ENCODE measurements around the gene AQP9.

AQP9 gene

GRCh38 chr15:58159827-58160386 is 21.7 kb downstream of the AQP9 start:
- H3K4me3 ChIP-seq (replicated peaks; ENCODE audit: low read depth, low read length): no peak overlapping the region
- DNase-seq (ENCODE audit: extremely low read depth, low read depth): no peak
- TF ChIP-seq CTCF (IDR thresholded peaks at IDR 0.05; ENCODE audit: low read depth, low read length, missing control alignments): no peak

- H3K4me3 ChIP-seq (replicated peaks; ENCODE audit: low read depth, low read length): no peak overlapping the region
- DNase-seq (ENCODE audit: extremely low read depth, low read depth): no peak
- TF ChIP-seq CTCF (IDR thresholded peaks at IDR 0.05; ENCODE audit: low read depth, low read length, missing control alignments): no peak
Measured at GRCh38 chr15:58161436-58161930, 23.3 kb downstream of the AQP9 start.

GRCh38 chr15:58163985-58164384 is 25.8 kb downstream of the AQP9 start:
- no peak for TF ChIP-seq CTCF (IDR thresholded peaks at IDR 0.05; ENCODE audit: low read depth, low read length, missing control alignments)
- no peak for DNase-seq (ENCODE audit: extremely low read depth, low read depth)
- no peak overlapping the region for H3K4me3 ChIP-seq (replicated peaks; ENCODE audit: low read depth, low read length)

GRCh38 chr15:58164926-58165325 is 26.7 kb downstream of the AQP9 start:
- no peak for TF ChIP-seq CTCF (IDR thresholded peaks at IDR 0.05; ENCODE audit: low read depth, low read length, missing control alignments)
- DNase-seq (ENCODE audit: extremely low read depth, low read depth): no peak
- no peak overlapping the region for H3K4me3 ChIP-seq (replicated peaks; ENCODE audit: low read depth, low read length)

- no peak for DNase-seq (ENCODE audit: extremely low read depth, low read depth)
- no peak for TF ChIP-seq CTCF (IDR thresholded peaks at IDR 0.05; ENCODE audit: low read depth, low read length, missing control alignments)
Measured at GRCh38 chr15:58165661-58166060, 27.5 kb downstream of the AQP9 start.

GRCh38 chr15:58167095-58167691 is 29.0 kb downstream of the AQP9 start:
- DNase-seq (ENCODE audit: extremely low read depth, low read depth): no peak
- no peak for TF ChIP-seq CTCF (IDR thresholded peaks at IDR 0.05; ENCODE audit: low read depth, low read length, missing control alignments)
- H3K4me3 ChIP-seq (replicated peaks; ENCODE audit: low read depth, low read length): no peak overlapping the region

More at GRCh38 chr15:58165661-58166060, 27.5 kb downstream of the AQP9 start:
- no peak overlapping the region for H3K4me3 ChIP-seq (replicated peaks; ENCODE audit: low read depth, low read length)

All from HFF-Myc (cell line).